GM23248 (cell line): Measurements from ENCODE around the gene PPFIBP2.
"Not testable (repeated sequence)": the region's sequence is repeated elsewhere in the genome, so short reads cannot be mapped to it uniquely, and the experiment has no call there.

ENCODE experiments used
- EZH2 ChIP-seq: fragments of 200-600 bp; sonication (generic); IDR thresholded peaks from 2 replicates; pipeline ENCODE4 v1.6.1; 2018; ENCODE audit warnings: antibody characterized with exemption, mild to moderate bottlenecking; ENCODE audit not compliant: insufficient read depth, poor library complexity, severe bottlenecking
- EZH2phosphoT487 ChIP-seq: fragments of 200-600 bp; sonication (generic); IDR thresholded peaks from 2 replicates; pipeline ENCODE4 v1.6.1; 2018; ENCODE audit warnings: antibody characterized with exemption, moderate library complexity, mild to moderate bottlenecking, low read depth; ENCODE audit not compliant: insufficient read depth

GRCh38 chr11:7517743-7518142 is 3.9 kb downstream of the PPFIBP2 start:
- not testable (repeated sequence) for TF ChIP-seq EZH2phosphoT487, EZH2
